Smooth muscle cell of the brain vasculature (primary cell): ENCODE measurements around the gene GAPVD1.
"Not testable (repeated sequence)": the region's sequence is repeated elsewhere in the genome, so short reads cannot be mapped to it uniquely, and the experiment has no call there.

Source experiments
- DNase-seq: peaks from one replicate; pipeline ENCODE4 v3.0.0-alpha.2; 2012; ENCODE audit warnings: low read depth, low spot score

Gene GAPVD1

GRCh38 chr9:125374443-125375309, 113.0 kb downstream of the GAPVD1 start:
- DNase-seq, result peak; percentile 40

GRCh38 chr9:125375820-125376219, 114.2 kb downstream of the GAPVD1 start:
- no peak for DNase-seq

DNA sequence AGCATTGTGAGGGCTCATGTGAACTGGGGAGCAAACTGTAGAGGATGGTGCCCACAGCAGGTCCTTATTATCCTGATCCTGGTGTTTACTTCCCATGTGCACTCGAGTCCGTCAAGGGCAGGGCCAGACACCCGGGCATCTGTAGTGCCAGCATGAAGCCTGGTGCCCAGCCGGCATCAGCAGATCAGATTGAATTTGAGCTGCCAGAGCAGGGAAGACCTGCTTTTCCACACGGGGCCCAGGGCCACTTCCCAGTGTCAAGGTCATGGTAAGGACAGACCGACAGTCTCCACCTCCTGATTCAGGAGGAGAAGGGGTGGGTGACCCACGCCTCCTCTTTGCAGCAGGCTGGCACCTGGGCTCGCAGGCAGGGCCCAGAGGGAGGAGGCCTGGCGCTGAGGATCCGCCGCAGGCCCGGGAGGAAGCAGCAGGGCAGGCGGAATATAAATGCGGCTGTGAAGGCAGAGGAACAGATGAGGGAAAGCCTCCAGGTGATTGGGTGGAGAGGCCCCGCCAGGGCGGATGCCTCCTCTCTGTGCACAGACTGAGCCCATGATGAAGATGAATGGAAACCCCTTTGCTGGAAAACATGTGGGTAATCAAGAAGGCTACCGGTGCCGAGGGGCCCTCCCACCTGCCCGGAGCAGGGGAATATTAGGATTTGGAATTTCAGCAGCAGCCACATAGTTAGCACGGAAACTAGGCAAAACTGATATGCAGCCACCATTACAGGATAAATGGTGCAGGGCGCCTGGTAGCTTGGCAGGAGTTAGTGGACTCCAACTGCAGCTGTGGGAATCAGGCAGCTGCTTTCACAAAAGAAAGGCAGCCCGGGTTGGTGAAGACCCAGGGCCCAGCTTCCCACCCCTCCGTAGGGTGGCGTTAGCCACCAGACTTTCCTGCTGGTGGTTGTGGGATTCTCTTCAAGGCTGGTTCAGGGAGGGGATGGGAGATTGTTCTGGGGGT, 114.9 kb downstream of the GAPVD1 start:
- no peak for DNase-seq

DNA sequence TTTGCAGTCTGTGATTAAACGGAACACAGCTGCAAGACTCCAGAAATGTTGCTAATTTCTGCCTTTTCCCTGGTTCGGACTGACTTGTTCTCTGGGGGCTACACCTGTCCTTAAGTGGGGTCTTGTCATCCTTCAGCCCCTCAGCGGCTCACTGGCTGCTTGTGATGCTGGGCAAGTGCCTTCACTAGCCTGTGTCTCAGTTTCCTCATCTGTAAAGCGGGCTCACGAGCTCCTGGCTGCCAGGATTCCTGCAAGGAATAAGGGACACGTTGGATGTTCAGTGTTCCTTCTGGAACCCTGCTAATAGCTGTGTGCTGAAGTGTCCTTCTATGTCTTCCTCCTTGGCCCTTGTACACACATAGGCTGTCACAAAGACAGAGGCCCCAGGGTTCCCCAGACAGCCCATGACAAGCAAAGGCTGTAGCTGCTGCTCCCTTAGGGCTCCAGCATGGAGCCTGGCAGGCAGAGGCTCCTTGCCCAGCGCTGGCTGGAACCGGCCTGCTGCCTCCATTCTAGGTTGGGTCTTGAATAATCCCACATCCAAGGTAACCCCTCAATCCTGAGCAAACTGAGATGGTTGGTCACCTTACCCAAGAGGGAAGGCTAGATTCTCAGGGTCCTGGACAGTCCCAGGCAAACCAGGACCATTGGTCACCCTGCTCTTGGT, 116.1 kb downstream of the GAPVD1 start:
- DNase-seq, result no peak

DNA sequence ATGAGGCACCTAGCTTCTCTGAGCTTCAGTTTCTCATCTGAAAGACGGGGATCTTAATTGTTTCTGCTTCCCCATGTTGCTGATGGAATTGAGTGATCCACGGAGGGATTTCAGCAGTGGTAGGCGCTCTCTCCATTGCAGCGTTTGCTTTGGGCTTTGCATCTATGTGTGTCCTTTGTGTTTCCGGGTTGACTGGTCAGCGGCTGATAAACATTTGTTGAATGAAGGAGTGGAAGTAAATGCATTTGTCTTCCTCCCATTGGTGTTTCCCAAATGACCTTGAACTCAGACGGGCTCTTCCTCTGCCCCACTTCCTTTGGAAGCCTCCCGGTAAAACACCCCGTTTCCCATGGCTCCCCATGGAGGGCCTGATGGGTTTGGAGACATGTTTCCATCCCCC, 117.2 kb downstream of the GAPVD1 start:
- no peak for DNase-seq

- no peak for DNase-seq
Measured at GRCh38 chr9:125379208-125379607, 117.6 kb downstream of the GAPVD1 start.

DNA sequence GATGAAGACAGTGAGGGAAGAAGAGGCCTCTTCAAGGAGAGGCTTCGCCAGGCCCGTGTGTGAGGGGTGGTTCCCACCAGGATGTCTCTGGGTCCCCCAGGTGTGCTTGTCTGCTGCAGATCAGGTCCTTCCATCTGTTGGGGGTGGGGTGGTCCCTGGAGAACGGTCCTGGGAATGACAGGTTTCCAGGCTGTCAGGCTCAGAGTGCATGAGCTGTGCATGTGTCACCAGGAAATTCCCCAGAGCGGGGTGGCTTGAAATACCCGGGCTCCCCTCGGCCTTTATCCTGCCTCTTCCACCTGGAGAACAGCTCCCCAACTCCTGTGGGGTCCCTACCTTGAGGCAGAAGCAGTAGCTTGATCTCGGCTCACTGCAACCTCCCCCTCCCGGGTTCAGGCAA, 118.8 kb downstream of the GAPVD1 start:
- no peak for DNase-seq

DNA sequence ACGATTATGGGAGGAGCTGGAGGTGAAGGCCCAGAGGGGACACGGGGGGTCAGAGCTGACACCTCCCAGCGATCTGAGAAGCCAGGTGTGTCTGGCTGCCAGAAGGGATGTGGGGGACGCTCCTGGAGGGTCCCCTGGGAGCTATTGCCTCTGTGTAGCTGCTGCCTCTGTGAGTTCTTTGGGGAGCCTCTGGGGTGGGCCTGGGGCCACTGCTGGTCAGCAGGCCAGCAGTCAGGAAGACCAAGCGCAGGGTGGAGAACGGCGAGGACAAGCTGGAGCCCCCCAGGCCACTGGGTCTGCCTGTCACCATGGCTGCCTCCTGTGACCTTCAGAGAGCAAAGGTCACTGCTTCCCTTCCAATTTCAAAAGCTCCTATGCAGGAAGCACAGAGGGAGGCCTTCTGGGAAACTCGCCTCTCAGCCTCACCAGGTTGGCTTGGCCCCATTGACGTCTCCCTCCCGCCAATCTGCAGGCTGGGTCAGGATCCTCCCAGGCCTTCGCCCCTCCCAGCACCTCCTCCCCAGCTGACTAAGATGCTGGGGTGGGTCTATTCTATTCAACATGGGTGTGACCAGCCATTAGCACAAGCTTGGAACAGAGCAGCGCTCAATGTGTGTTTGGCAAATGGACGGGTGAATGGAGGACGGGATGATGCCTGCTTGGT, 126.4 kb downstream of the GAPVD1 start:
- no peak for DNase-seq

DNA sequence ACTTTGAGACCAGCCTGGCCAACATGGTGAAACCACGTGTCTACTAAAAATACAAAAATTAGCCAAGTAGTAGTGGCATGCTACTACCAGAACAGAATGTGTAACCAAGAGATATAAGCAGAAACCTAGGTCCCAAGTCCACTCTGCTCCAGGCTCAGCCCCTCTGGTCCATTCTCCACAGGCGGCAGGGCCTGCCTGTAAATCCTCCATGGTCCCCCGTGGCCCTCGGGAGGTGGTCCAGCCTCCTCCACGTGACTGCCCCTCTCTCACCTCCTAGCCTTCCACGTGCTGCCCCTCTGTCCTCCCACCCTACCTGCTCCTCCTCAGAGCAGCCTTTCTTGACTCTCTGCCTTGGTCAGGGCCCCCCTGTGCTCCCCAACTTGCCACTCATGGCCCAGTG, 127.4 kb downstream of the GAPVD1 start:
- no peak for DNase-seq

- no peak for DNase-seq
Measured at GRCh38 chr9:125391704-125392103, 130.1 kb downstream of the GAPVD1 start.

GRCh38 chr9:125393426-125393825, 131.8 kb downstream of the GAPVD1 start:
- DNase-seq, result no peak

DNA sequence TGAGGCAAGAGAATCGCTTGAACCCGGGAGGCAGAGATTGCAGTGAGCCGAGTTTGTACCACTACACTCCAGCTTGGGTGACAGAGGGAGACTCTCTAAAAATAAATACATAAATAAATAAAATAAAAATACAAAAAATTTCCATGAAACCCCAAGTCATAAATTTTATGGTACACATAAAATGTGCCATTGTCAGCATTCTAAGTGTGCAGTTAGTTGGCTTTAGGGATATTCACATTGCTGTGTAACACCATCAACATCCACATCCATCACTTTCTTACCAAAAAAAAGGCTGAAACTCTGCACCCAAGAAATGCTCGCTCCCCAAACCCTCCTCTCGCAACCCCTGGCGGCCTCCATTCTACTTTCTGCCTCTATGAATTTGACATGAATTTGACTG, 135.2 kb downstream of the GAPVD1 start:
- DNase-seq, result no peak

- no peak for DNase-seq
Measured at GRCh38 chr9:125397736-125398135, 136.1 kb downstream of the GAPVD1 start.

DNA sequence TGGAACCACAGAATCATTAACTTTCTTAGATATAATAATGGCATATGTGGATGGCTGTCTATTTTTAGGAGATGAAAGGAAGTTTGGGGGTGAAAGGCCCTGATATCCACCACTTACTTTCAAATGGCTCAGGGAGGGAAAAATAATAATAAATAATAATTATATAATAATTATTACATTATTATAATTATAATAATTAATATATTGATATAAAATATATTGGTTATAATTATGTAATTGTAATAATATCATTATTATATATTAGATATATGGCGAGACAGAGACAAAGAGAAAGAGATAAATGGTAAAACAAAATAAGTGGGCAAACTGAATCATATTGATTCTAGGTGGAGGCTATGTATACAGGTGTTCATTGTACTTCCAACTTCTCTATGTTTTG, 136.6 kb downstream of the GAPVD1 start:
- no peak for DNase-seq

DNA sequence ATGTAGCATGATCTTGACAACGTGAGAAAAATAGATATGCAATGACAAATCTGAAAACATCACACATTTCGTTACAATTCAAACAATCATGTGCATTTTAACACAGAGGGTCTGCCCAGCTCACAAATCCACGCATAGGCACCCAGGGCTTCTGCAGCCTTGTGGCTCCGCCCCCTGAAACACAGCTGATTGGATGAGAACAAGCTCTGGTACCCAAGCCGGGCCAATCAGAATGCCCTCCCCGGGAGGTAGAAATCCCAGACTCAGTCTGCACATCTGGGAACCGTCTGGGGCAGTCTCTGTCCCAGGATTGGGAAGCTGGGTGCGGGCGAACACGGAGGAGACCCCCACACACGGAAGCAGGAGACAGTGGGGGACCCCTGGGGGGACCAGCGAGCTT, 137.5 kb downstream of the GAPVD1 start:
- DNase-seq, result no peak

- no peak for DNase-seq
Measured at GRCh38 chr9:125399666-125400065, 138.0 kb downstream of the GAPVD1 start.

DNA sequence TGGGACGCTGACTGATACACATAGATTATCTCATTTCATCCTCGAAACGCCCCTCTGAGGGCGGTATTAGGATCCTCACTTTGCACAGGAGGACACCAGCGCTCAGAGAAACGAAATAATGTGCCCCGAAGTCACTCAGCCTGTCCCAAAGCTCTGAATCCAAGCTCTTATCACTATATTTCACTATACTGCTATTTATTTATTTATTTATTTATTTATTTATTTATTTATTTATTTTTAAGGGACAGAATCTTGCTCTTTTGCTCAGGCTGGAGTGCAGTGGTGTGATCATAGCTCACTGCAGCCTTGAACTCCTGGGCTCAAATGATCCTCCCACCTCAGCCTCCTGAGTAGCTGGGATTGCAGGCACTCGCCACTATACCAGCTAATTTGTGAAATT, 138.6 kb downstream of the GAPVD1 start:
- DNase-seq, result not testable (repeated sequence)

- DNase-seq, result no peak
Measured at GRCh38 chr9:125400725-125401716, 139.4 kb downstream of the GAPVD1 start.

DNA sequence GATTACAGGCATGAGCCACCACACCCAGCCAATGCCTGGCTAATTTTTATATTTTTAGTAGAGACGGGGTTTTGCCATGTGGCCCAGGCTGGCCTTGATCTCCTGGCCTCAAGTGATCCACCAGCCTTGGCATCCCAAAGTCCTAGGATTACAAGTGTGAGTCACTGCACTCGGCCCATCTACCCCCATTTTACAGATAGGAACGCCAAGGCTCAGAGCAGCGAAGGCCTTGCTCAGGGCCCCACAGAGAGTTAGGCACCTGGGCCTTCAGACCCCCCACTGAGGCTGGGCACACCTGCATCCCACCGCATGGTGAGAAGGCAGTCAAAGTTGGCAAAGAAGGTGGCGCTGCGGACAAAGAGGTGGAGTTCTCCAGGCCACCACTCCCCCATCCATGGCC, 143.1 kb downstream of the GAPVD1 start:
- DNase-seq, result no peak
